HTR-8/SVneo (cell line): Measurements from ENCODE around the gene HLA-A.
"Not testable (repeated sequence)": the region's sequence is repeated elsewhere in the genome, so short reads cannot be mapped to it uniquely, and the experiment has no call there.

Experiments used
- DNase-seq: peaks from one replicate; pipeline ENCODE4 v3.0.0; 2011; ENCODE audit warnings: low spot score, mixed read lengths; ENCODE audit not compliant: insufficient read length
- FAIRE-seq: peaks from 2 replicates; lab custom pipeline; 2011; peaks lifted over from hg19 to GRCh38; lab: Jason Lieb, UNC

The HLA-A gene

GRCh38 chr6:29930047-29930446 lies 12.3 kb upstream of the HLA-A start:
- not testable (repeated sequence) for FAIRE-seq, DNase-seq

- DNase-seq (no peak), FAIRE-seq (no peak)
These were observed 8.4 kb upstream of the HLA-A start for GRCh38 chr6:29933955-29934354.

GRCh38 chr6:29935273-29935955 lies 6.9 kb upstream of the HLA-A start:
- no peak for FAIRE-seq
- DNase-seq, result no peak

- FAIRE-seq (no peak), DNase-seq (no peak)
These were observed 3.4 kb upstream of the HLA-A start for GRCh38 chr6:29938746-29939508.

GRCh38 chr6:29941016-29941415 lies 1.3 kb upstream of the HLA-A start:
- no peak for DNase-seq
- no peak for FAIRE-seq

GRCh38 chr6:29941471-29941870 lies 861 bp upstream of the HLA-A start:
- no peak for DNase-seq
- no peak for FAIRE-seq

- no peak for FAIRE-seq
- no peak for DNase-seq
These were observed 437 bp upstream of the HLA-A start for GRCh38 chr6:29941916-29942274.

- DNase-seq (no peak), FAIRE-seq (no peak)
These were observed 978 bp downstream of the HLA-A start for GRCh38 chr6:29943053-29943966.

- FAIRE-seq (no peak), DNase-seq (no peak)
These were observed 3.0 kb downstream of the HLA-A start for GRCh38 chr6:29945281-29945820.

GRCh38 chr6:29946223-29947076 lies 4.1 kb downstream of the HLA-A start:
- DNase-seq (no peak), FAIRE-seq (no peak)

- FAIRE-seq (no peak), DNase-seq (no peak)
These were observed 5.0 kb downstream of the HLA-A start for GRCh38 chr6:29947077-29947980.

GRCh38 chr6:29948277-29948676 lies 5.9 kb downstream of the HLA-A start:
- no peak for DNase-seq
- no peak for FAIRE-seq

GRCh38 chr6:29949934-29950333 lies 7.6 kb downstream of the HLA-A start:
- FAIRE-seq (no peak), DNase-seq (no peak)

- no peak for FAIRE-seq
These were observed 9.6 kb downstream of the HLA-A start for GRCh38 chr6:29951882-29952281.

GRCh38 chr6:29953001-29953441 lies 10.7 kb downstream of the HLA-A start:
- FAIRE-seq (no peak), DNase-seq (peak; percentile 51)

More at GRCh38 chr6:29951882-29952281, 9.6 kb downstream of the HLA-A start:
- DNase-seq, result no peak

GRCh38 chr6:29953686-29954085 lies 11.4 kb downstream of the HLA-A start:
- FAIRE-seq (no peak), DNase-seq (no peak)

GRCh38 chr6:29954272-29954671 lies 11.9 kb downstream of the HLA-A start:
- FAIRE-seq (no peak), DNase-seq (no peak)

GRCh38 chr6:29955783-29956182 lies 13.5 kb downstream of the HLA-A start:
- FAIRE-seq (no peak), DNase-seq (no peak)
